SK-N-SH (cell line): ENCODE measurements around the gene LCN1. TPM values are rescaled to one million over a fixed set of nuclear protein-coding genes. Genes with fewer than 3 reads are reported as not detected.
"Not testable (repeated sequence)": the region's sequence is repeated elsewhere in the genome, so short reads cannot be mapped to it uniquely, and the experiment has no call there.

Experiments
- CTCF ChIA-PET: fragments of 300-600, 350-600 bp; formaldehyde crosslinking; extraction: SDS; loops from one replicate; lab custom pipeline; 2021; lab: Yijun Ruan, JAX
- POLR2A ChIA-PET: fragments of 350-600 bp; sonication (Branson Sonifier 250); formaldehyde crosslinking; extraction: SDS; loops from one replicate; lab custom pipeline; 2020; ENCODE audit warnings: antibody characterized with exemption, inconsistent platforms; lab: Yijun Ruan, JAX
- DNase-seq: peaks from one replicate; pipeline ENCODE4 v3.0.0; 2012
- H2AFZ ChIP-seq: fragments of 200-600 bp; sonication (generic); 2 replicates; pipeline ENCODE4 v1.8.1; 2016; ENCODE audit warnings: antibody characterized with exemption, mild to moderate bottlenecking, low read depth
- H3F3A ChIP-seq: fragments of 200-600 bp; sonication (generic); replicated peaks from 2 replicates; pipeline ENCODE3; 2016; ENCODE audit warnings: antibody characterized with exemption, mild to moderate bottlenecking; ENCODE audit not compliant: insufficient read depth
- H3K27ac ChIP-seq, 2 experiments: fragments of 200-500 bp in 1 of 2; fragments of 200-600 bp in 1 of 2; sonication (Bioruptor generic) in 1 of 2; sonication (generic), shearing (Covaris generic) in 1 of 2; 2 replicates each; pipeline versions ENCODE4 v1.5.1 to v1.6.1; 2014 to 2016; ENCODE audit warnings: low read depth in 2 of 2, inconsistent platforms in 1 of 2, low read length in 1 of 2, mild to moderate bottlenecking in 1 of 2, mixed read lengths in 1 of 2
- H3K27me3 ChIP-seq: fragments of 200-600 bp; sonication (generic), shearing (Covaris generic); 2 replicates; pipeline ENCODE4 v1.6.1; 2016; ENCODE audit warnings: mixed run types; ENCODE audit not compliant: insufficient read depth
- H3K36me3 ChIP-seq, 2 experiments: fragments of 200-500 bp in 1 of 2; fragments of 200-600 bp in 1 of 2; sonication (Bioruptor generic) in 1 of 2; sonication (generic) in 1 of 2; replicated peaks in 1 of 2; 2 replicates each; pipeline versions ENCODE3 to v1.5.1; 2014 to 2016; ENCODE audit warnings: low read length in 1 of 2, mild to moderate bottlenecking in 1 of 2; ENCODE audit not compliant: insufficient read depth in 2 of 2, control insufficient read depth in 1 of 2
- H3K4me1 ChIP-seq, 2 experiments: fragments of 200-500 bp in 1 of 2; fragments of 200-600 bp in 1 of 2; sonication (Bioruptor generic) in 1 of 2; sonication (generic), shearing (Covaris generic) in 1 of 2; 2 replicates each; pipeline versions ENCODE4 v1.5.1 to v1.6.1; 2014 to 2016; ENCODE audit warnings: low read depth in 1 of 2, low read length in 1 of 2, mixed run types in 1 of 2; ENCODE audit not compliant: insufficient read depth in 2 of 2, control insufficient read depth in 1 of 2
- H3K4me2 ChIP-seq: fragments of 200-600 bp; sonication (generic), shearing (Covaris generic); 2 replicates; pipeline ENCODE4 v1.6.1; 2017; ENCODE audit warnings: mixed run types
- H3K4me3 ChIP-seq, 2 experiments: fragments of 200-500 bp in 1 of 2; fragments of 200-600 bp in 1 of 2; sonication (Bioruptor generic) in 1 of 2; sonication (generic), shearing (Covaris generic) in 1 of 2; 2 replicates each; pipeline versions ENCODE4 v1.5.1 to v1.8.1; 2014 to 2016; ENCODE audit warnings: low read depth in 2 of 2, inconsistent platforms in 1 of 2, low read length in 1 of 2, mild to moderate bottlenecking in 1 of 2, mixed read lengths in 1 of 2, moderate library complexity in 1 of 2
- H3K79me2 ChIP-seq: fragments of 200-600 bp; sonication (generic); 2 replicates; pipeline ENCODE4 v1.8.1; 2017; ENCODE audit warnings: mild to moderate bottlenecking; ENCODE audit not compliant: insufficient read depth
- H3K9ac ChIP-seq: fragments of 200-600 bp; sonication (generic); 2 replicates; pipeline ENCODE4 v1.6.1; 2017; ENCODE audit warnings: mixed run types
- H3K9me2 ChIP-seq: fragments of 200-600 bp; sonication (generic); 2 replicates; pipeline ENCODE4 v1.6.1; 2017; ENCODE audit warnings: mixed run types
- H3K9me3 ChIP-seq: fragments of 200-600 bp; sonication (generic); 2 replicates; pipeline ENCODE4 v1.6.1; 2017; ENCODE audit warnings: mixed run types, mild to moderate bottlenecking, moderate library complexity
- H4K20me1 ChIP-seq: fragments of 200-600 bp; sonication (generic); 2 replicates; pipeline ENCODE4 v1.6.1; 2017; ENCODE audit warnings: mild to moderate bottlenecking, mixed run types; ENCODE audit not compliant: insufficient read depth
- FOXM1 ChIP-seq: IDR thresholded peaks from 2 replicates; pipeline ENCODE4 v1.4.0; 2012; ENCODE audit warnings: low read depth, mild to moderate bottlenecking
- IRF3 ChIP-seq: fragments of 150-350 bp; IDR thresholded peaks from 2 replicates; pipeline ENCODE4 v1.6.1; 2016; ENCODE audit warnings: mild to moderate bottlenecking, low read depth, low read length
- NRF1 ChIP-seq: IDR thresholded peaks from 2 replicates; pipeline ENCODE4 v1.6.1; 2012; ENCODE audit warnings: low read depth, mild to moderate bottlenecking, low read length
- RAD21 ChIP-seq: IDR thresholded peaks from 2 replicates; pipeline ENCODE4 v1.6.1; 2012; ENCODE audit warnings: mild to moderate bottlenecking, low read length
- REST ChIP-seq: IDR thresholded peaks from 2 replicates; pipeline ENCODE4 v1.6.1; 2012; ENCODE audit warnings: mild to moderate bottlenecking, low read depth, low read length, moderate library complexity
- RFX5 ChIP-seq: IDR thresholded peaks from 2 replicates; pipeline ENCODE4 v1.6.1; 2012; ENCODE audit warnings: mild to moderate bottlenecking, improper control_type of control experiment, low read length
- SMC3 ChIP-seq: IDR thresholded peaks from 2 replicates; pipeline ENCODE4 v1.6.1; 2012; ENCODE audit warnings: low read depth, low read length, improper control_type of control experiment
- TAF1 ChIP-seq: IDR thresholded peaks from 2 replicates; pipeline ENCODE4 v1.6.1; 2012; ENCODE audit warnings: low read depth, mild to moderate bottlenecking, low read length, moderate library complexity, borderline replicate concordance
- WGBS: methylation state at CpG from one replicate; pipeline ENCODE4 v1.1.6; 2017; ENCODE audit warnings: low lambda C conversion rate; 5-methylcytosine and 5-hydroxymethylcytosine counted together
- polyA plus RNA-seq, 3 experiments: library from polyadenylated mRNA; depleted of rRNA; stranded (reverse); fragments of >200 nt; gene quantifications; 2 replicates each; pipeline ENCODE4 v1.2.3, GENCODE V29; 2012
- TF ChIP-seq, protein P1 (sequence below): fragments of 150-350 bp; IDR thresholded peaks from 2 replicates; pipeline ENCODE4 v1.6.1; 2017; ENCODE audit warnings: antibody characterized with exemption, low read length, low read depth, borderline replicate concordance

The LCN1 gene
- polyA plus RNA-seq, 1 of the 3 experiments (the other 2 are of a cell fraction) = not detected

- H3K27me3 ChIP-seq, POLR2A ChIA-PET, H3F3A ChIP-seq, H3K27ac ChIP-seq, H3K4me2 ChIP-seq, H3K4me1 ChIP-seq, DNase-seq, H3K9me2 ChIP-seq, H2AFZ ChIP-seq, H3K79me2 ChIP-seq, H4K20me1 ChIP-seq, CTCF ChIA-PET, H3K36me3 ChIP-seq, H3K9ac ChIP-seq, H3K9me3 ChIP-seq, H3K4me3 ChIP-seq: not testable (repeated sequence)
- 55% methylated on average over 3 of the region's 4 CpGs for WGBS
Measured at GRCh38 chr9:135534826-135535225, 13.6 kb downstream of the LCN1 start.

- H3K4me3 ChIP-seq, H3F3A ChIP-seq, CTCF ChIA-PET, DNase-seq, H3K27me3 ChIP-seq, H4K20me1 ChIP-seq, H3K36me3 ChIP-seq, H2AFZ ChIP-seq, H3K79me2 ChIP-seq, H3K9me2 ChIP-seq, H3K9ac ChIP-seq, H3K4me2 ChIP-seq, POLR2A ChIA-PET, H3K27ac ChIP-seq, H3K9me3 ChIP-seq, H3K4me1 ChIP-seq: not testable (repeated sequence)
- 20% methylated on average over 2 of the region's 13 CpGs for WGBS
Measured at GRCh38 chr9:135535631-135536030, 14.4 kb downstream of the LCN1 start.

- TF ChIP-seq, protein P1, sequence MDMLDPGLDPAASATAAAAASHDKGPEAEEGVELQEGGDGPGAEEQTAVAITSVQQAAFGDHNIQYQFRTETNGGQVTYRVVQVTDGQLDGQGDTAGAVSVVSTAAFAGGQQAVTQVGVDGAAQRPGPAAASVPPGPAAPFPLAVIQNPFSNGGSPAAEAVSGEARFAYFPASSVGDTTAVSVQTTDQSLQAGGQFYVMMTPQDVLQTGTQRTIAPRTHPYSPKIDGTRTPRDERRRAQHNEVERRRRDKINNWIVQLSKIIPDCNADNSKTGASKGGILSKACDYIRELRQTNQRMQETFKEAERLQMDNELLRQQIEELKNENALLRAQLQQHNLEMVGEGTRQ = no peak
- TF ChIP-seq FOXM1 = no peak
- no peak for TF ChIP-seq TAF1
- TF ChIP-seq RAD21 = no peak
- no peak for TF ChIP-seq NRF1
- no peak for TF ChIP-seq RFX5
- TF ChIP-seq SMC3 = no peak
- TF ChIP-seq REST = no peak
- no peak for TF ChIP-seq IRF3
- H3K9ac ChIP-seq = no peak overlapping the region
- H3K36me3 ChIP-seq = no peaks in the 10 kb centered on the region
- no peak overlapping the region for H3K4me2 ChIP-seq
- no peak for DNase-seq
- ChIA-PET CTCF (no interaction called here), POLR2A (no interaction called here)
- H3K79me2 ChIP-seq = no peaks in the 10 kb centered on the region
- H4K20me1 ChIP-seq = no peaks in the 10 kb centered on the region
- no peaks in the 10 kb centered on the region for H3K9me2 ChIP-seq
- no peak overlapping the region for H3K4me3 ChIP-seq
- no peaks in the 10 kb centered on the region for H3F3A ChIP-seq
- H3K27ac ChIP-seq = no peak overlapping the region
- 30% methylated on average over 8 of the region's 8 CpGs for WGBS
- no peaks in the 10 kb centered on the region for H3K27me3 ChIP-seq
- no peak overlapping the region for H2AFZ ChIP-seq
- H3K9me3 ChIP-seq = no peaks in the 10 kb centered on the region
- no peaks in the 10 kb centered on the region for H3K4me1 ChIP-seq
Measured at GRCh38 chr9:135536216-135536615, 15.0 kb downstream of the LCN1 start.

GRCh38 chr9:135543262-135543894 is 22.1 kb downstream of the LCN1 start:
- POLR2A ChIA-PET = not testable (repeated sequence)

More at GRCh38 chr9:135543262-135543894, 22.1 kb downstream of the LCN1 start:
- not testable (repeated sequence) for H3K9ac ChIP-seq, H3F3A ChIP-seq, H3K9me2 ChIP-seq, H3K4me1 ChIP-seq, DNase-seq, H3K27ac ChIP-seq, H3K9me3 ChIP-seq, H2AFZ ChIP-seq, H3K36me3 ChIP-seq, H3K27me3 ChIP-seq, H3K4me3 ChIP-seq, H3K79me2 ChIP-seq, H3K4me2 ChIP-seq, H4K20me1 ChIP-seq
- 10% methylated on average over 8 of the region's 8 CpGs for WGBS
- CTCF ChIA-PET = interaction anchor here (0.6 kb wide), 1 partner anchor 592 kb away, joined by 3 read pairs; no protein-coding TSS in a partner anchor
